ES-I3 (cell line): ENCODE data around the gene S100A3.
"Not testable (repeated sequence)": the region's sequence is repeated elsewhere in the genome, so short reads cannot be mapped to it uniquely, and the experiment has no call there.

Experiments
- H3K36me3 ChIP-seq: 2 replicates; pipeline ENCODE4 v1.6.1; 2013; ENCODE audit warnings: mild to moderate bottlenecking, low read length, control low read depth, moderate library complexity; ENCODE audit not compliant: insufficient read depth
- H3K4me1 ChIP-seq: 2 replicates; pipeline ENCODE4 v1.6.1; 2013; ENCODE audit warnings: mild to moderate bottlenecking, control low read depth, low read length; ENCODE audit not compliant: insufficient read depth
- H3K9ac ChIP-seq: 2 replicates; pipeline ENCODE4 v1.6.1; 2013; ENCODE audit warnings: low read depth, mild to moderate bottlenecking, low read length, moderate library complexity
- H3K9me3 ChIP-seq: 2 replicates; pipeline ENCODE4 v1.6.1; 2013; ENCODE audit warnings: mild to moderate bottlenecking, low read length, moderate library complexity; ENCODE audit not compliant: control insufficient read depth, insufficient read depth

S100A3 gene

DNA sequence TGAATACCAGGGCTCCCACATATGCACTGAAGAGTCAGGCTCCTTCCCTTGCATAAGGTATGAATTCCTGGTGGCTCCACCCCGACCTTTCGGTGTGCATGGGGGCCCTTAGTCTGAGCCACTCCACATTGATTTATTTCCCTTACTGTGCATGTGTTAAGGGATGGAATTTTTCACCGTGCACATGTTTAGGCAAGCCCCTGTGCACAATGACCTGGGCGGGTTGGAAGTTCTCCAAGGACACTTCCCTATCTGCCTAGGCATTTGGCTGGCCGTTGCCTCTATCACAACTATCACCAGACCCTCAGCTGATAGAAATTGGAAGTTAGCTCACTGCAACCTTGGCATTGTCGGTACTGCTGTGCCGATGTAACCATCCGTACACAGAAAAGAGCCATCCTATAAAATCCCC is 22.9 kb downstream of the S100A3 start:
- Histone ChIP-seq H3K9me3 (no peaks in the 10 kb centered on the region), H3K9ac (no peak overlapping the region), H3K36me3 (no peaks in the 10 kb centered on the region), H3K4me1 (peaks cover 31% of the 10 kb centered on the region)

DNA sequence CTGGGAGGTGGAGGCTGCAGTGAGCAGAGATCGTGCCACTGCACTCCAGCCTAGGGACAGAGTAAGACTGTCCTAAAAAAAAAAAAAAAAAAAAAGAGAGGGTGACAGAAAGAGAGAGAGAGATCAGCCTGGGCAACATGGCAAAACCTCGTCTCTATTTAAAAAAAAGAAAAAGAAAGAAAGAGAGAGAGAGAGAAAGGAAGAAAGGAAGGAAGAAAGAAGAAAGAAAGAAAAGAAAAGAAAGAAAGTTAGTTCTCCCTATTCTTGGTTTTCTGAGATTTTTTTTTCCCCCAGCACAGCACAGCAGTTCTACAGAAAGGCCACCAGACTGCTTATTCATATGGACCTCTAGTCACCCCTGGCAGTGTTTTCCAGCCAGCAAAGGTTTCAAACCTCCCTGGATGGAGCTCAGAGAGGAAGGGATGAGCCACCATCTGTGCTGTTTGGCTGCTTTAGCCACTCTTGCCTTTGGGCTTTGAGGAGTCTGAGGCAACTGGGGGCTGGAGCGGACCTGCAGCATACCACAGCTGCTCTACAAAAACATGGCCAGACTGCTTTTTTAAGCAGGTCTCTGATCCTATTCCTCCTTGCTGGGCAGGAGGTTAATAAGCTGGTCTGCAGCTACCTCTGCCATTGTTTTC is 23.9 kb downstream of the S100A3 start:
- Histone ChIP-seq H3K9ac (no peak overlapping the region), H3K9me3 (no peaks in the 10 kb centered on the region), H3K36me3 (no peaks in the 10 kb centered on the region), H3K4me1 (peaks cover 31% of the 10 kb centered on the region)

DNA sequence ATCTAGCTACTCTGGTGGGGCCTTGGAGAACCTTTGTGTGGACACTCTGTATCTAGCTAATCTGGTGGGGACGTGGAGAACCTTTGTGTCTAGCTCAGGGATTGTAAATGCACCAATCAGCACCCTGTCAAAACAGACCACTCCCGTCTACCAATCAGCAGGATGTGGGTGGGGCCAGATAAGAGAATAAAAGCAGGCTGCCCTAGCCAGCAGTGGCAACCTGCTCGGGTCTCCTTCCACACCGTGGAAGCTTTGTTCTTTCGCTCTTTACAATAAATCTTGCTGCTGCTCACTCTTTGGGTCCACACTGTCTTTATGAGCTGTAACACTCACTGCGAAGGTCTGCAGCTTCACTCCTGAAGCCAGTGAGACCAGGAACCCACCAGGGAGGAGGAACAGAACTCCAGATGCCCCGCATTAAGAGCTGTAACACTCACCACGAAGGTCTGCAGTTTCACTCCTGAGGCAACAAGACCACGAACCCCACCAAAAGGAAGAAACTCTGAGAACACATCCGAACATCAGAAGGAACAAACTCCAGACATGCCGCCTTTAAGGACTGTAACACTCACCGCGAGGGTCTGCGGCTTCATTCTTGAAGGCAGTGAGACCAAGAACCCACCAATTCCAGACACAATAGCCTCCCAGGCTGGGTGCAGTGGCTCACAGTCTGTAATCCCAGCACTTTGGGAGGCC is 26.6 kb downstream of the S100A3 start:
- peaks cover 25% of the 10 kb centered on the region for H3K4me1 ChIP-seq
- H3K36me3 ChIP-seq, H3K9me3 ChIP-seq, H3K9ac ChIP-seq: not testable (repeated sequence)

DNA sequence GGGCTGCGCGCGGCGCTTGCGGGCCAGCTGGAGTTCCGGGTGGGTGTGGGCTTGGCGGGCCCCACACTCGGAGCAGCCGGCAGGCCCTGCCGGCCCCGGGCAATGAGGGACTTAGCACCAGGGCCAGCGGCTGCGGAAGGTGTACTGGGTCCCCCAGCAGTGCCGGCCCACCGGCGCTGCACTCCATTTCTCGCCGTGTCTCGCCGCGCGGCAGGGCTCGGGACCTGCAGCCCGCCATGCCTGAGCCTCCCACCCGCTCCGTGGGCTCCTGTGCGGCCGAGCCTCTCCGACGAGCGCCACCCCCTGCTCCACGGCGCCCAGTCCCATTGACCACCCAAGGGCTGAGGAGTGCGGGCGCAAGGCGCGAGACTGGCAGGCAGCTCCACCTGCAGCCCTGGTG is 27.2 kb downstream of the S100A3 start:
- not testable (repeated sequence) for H3K36me3 ChIP-seq, H3K9ac ChIP-seq, H3K9me3 ChIP-seq
- peaks cover 18% of the 10 kb centered on the region for H3K4me1 ChIP-seq

DNA sequence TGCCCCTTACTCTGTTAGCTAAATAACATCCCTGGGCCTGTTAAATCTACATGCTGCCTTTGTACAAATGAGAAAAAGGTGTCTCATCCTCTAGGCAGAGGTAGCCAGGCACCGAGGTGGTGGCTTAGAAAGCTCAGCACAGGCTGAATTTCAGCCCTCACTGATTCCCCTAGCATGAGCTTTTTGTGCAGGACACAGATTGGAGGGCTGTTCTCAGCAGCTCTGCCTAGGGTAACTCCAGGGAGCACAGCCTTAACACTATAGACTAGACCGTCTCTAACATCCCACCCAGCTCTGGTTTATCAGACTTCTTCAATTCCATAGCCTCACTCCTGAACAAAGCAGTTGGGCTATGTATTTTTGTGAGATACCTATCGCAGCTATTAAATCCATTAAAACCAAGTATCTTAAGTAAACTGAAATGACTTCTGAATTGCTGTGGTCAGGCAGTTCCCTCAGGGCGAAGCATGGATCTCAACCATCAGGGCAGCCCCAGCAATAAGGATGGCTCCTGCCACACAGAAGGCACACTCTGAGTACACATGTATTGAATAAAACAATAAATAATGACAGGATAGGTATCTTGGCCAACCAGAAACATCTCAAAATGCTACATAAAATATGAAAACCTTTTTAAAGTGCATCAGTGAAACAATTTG is 28.1 kb downstream of the S100A3 start:
- Histone ChIP-seq H3K36me3 (no peaks in the 10 kb centered on the region), H3K9ac (no peak overlapping the region), H3K9me3 (no peaks in the 10 kb centered on the region), H3K4me1 (peaks cover 10% of the 10 kb centered on the region)

DNA sequence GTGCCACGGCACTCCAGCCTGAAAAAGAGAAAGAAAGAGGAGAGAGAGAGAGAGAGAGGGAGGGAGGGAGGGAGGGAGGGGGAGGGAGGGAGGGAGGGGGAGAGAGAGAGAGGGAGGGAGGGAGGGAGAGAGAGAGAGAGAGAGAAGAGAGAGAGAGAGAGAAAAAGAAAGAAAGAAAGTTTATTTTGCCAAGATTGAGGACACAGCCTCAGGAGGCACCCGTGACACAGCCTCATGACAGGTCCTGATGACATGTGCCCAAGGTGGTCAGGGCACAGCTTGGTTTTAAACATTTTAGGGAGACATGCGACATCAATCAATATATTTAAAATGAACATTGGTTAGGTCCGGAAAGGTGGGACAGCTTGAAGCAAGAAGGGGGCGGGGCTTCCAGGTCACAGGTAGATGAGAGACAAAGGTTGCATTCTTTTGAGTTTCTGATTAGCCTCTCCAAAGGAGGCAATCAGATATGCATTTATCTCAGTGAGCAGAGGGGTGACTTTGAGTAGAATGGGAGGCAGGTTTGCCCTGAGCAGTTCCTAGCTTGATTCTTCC is 28.8 kb downstream of the S100A3 start:
- not testable (repeated sequence) for H3K36me3 ChIP-seq, H3K9ac ChIP-seq, H3K4me1 ChIP-seq, H3K9me3 ChIP-seq

DNA sequence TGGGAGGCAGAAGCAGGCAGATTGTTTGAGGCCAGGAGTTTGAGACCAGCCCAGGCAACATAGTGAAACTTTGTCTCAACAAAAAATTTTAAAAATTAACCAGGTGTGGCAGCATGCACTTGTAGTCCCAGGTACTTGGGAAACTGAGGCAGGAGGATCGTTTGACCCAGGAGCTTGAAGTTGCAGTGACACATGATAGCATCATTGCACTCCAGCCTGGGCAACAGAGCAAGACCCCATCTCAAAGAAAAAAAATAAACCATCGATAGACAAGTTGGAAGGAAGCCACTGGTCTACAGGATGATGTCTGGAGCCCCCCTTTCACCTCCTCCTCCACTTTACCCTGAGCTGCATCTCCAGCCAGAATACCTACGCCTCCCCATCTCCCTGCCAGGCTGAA is 29.8 kb downstream of the S100A3 start:
- no peaks in the 10 kb centered on the region for H3K9me3 ChIP-seq
- H3K36me3 ChIP-seq: no peaks in the 10 kb centered on the region
- no peak overlapping the region for H3K9ac ChIP-seq
- no peaks in the 10 kb centered on the region for H3K4me1 ChIP-seq

DNA sequence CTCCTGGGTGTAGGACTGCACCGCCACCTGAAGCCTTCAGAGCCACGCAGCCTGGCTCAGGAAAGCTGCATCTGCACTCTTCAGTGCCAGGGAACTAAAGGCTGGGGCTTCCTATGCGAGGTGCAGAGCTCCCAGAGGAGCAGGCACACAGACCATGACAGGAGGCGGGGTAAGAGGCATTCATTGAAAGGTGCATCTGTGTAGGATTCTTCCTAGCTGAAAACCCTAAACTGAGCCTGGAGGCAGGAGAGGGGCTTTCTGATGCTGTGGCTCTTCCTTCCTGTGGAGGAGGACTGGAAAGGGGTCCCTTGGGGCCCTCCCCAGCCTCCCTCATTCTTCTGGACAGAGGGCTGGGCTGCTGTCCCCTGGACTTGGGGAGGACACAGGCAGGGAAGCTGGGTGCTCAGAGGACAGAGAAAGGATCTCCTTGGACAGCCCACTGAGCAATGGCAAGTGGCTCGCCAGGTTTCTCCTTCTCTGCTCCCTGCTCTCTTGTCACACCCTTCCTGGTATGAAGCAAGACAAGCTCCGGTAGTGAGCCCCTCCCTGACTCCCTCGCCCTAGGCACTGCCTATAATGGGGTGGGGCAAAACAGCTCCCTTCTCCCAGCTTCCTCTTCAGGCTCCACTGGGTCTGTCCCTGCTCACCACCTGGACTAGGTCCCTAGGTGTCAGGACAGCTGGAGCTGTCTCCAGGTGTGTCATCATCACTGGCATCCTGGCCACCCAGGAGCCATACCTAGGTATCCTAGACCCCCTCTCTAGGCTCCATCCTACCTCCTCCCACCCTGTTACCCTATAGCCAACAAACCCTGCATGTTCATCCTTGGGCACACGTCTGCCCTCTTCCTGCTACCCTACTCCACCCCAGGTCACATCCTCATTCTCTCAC is 33.3 kb downstream of the S100A3 start:
- H3K36me3 ChIP-seq: no peaks in the 10 kb centered on the region
- H3K4me1 ChIP-seq: no peaks in the 10 kb centered on the region
- no peak overlapping the region for H3K9ac ChIP-seq
- no peaks in the 10 kb centered on the region for H3K9me3 ChIP-seq

DNA sequence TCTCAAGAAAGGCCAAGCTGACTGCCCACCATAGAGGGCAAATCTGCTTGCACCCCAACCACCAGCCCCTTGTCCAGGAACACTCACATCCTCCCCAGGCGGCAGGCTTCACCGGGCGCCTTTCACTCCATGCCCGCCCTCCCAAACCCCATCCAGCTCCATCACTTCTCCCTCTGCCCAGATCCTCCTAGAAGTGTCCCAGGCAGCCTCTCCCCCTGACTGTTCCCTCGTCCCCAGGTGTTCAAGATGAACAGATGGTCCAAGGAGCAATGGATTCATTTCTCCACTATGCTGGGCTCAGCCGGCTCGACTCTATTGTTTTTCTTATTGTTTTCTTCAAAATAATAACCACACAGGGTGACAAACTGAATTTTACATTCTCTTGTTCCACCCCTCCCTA is 35.4 kb downstream of the S100A3 start:
- H3K4me1 ChIP-seq: no peaks in the 10 kb centered on the region
- H3K36me3 ChIP-seq: no peaks in the 10 kb centered on the region
- no peak overlapping the region for H3K9ac ChIP-seq

DNA sequence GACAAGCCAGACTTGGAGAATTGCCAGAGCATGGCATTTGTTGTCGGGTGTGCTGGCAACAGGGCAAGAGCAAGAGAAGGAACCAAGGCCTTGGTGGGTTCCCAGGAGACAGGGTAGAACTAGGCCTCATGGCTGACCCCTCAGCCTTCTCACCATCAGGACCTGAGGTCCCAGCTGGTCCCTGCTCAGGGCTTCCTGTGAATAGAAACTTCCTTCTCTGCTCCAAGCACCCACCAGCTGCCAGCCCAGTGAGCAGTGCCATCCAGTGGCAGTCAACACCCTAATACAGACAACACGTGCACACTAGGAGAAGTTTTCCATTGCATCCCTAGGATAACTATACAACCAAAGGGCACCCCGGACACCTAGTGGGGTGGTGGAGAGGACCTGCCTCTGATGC is 36.0 kb downstream of the S100A3 start:
- no peaks in the 10 kb centered on the region for H3K9me3 ChIP-seq
- H3K36me3 ChIP-seq: no peaks in the 10 kb centered on the region
- H3K9ac ChIP-seq: no peak overlapping the region
- H3K4me1 ChIP-seq: no peaks in the 10 kb centered on the region

More for the DNA sequence above, 35.4 kb downstream of the S100A3 start:
- H3K9me3 ChIP-seq: no peaks in the 10 kb centered on the region

DNA sequence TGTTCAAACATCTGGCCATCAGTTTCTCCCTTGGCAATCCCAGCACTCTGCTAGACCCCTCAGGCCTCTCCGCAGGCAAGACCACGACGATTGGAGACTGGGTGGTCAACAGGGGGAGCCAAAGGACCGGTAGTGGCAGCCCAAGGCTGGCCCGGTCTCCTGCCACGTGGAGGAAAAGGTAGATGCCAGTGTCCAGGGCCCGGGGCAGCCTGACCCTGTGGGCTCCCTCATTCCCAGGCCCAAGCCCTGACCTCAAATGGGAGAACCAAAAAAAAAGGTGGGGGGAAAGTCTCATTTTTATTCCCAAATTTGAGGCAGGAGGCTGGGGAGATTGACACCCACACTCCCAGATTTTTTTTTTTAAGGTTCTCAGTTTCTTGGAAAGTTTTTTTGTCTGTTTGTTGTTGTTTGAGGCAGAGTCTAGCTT is 38.1 kb downstream of the S100A3 start:
- H3K4me1 ChIP-seq: peaks cover 5% of the 10 kb centered on the region; the same call in 1 of the 2 replicates
- no peak overlapping the region for H3K9ac ChIP-seq
- H3K36me3 ChIP-seq: no peaks in the 10 kb centered on the region
- no peaks in the 10 kb centered on the region for H3K9me3 ChIP-seq

DNA sequence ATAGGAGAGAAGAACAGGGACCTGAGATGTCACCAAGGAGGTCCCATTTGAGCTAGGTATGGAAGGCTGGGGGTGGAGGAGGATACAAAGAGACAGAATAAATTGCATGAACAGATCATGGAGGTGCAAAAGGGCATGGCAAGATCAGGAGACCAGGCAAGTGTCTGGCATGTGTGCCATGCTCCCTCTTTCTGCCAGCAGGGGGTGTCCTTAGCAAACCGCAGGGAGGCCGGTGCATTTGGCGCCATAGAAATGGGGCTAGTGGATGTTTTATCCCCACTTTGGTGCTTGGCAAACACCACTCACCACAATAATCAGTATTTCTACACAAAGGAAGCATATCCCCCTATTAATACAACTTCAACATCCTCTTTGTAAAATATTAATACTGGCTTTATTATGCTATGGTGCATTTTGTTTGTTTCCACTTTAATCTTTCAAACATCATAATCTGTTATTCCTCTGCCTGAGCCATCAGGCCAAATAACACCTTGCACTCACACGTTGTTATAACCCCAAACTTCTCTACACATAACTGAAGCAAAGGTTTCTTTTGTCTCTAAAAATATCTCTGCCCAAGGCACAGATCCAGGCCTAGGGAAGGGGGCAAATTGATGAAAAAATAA is 39.2 kb downstream of the S100A3 start:
- Histone ChIP-seq H3K4me1 (peaks cover 5% of the 10 kb centered on the region; the same call in 1 of the 2 replicates), H3K36me3 (no peaks in the 10 kb centered on the region), H3K9ac (no peak overlapping the region), H3K9me3 (no peaks in the 10 kb centered on the region)

DNA sequence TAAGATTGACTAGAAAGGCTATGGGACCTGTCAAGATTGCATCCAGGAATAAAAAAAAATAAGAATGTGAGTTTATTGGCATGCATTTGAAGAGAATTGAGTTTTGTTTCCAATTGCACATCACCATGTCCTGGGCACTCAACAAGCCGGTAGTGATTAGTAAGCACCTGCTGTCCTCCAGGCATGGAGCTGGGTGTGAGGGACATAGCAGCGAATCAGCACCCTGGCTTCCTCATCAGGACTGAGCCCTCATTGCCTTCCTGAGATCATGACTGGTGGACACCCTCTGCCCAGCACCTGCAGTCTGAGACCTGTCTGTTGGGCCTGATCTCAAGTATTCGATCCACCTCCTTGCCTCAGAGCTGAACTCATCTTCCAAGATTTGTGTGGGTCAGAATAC is 40.0 kb downstream of the S100A3 start:
- Histone ChIP-seq H3K36me3 (no peaks in the 10 kb centered on the region), H3K4me1 (peaks cover 5% of the 10 kb centered on the region; the same call in 1 of the 2 replicates)

More for the DNA sequence above, 40.0 kb downstream of the S100A3 start:
- Histone ChIP-seq H3K9me3 (no peaks in the 10 kb centered on the region), H3K9ac (no peak overlapping the region)
